ENCODE data around the gene TRPM1.

Gene TRPM1

DNA sequence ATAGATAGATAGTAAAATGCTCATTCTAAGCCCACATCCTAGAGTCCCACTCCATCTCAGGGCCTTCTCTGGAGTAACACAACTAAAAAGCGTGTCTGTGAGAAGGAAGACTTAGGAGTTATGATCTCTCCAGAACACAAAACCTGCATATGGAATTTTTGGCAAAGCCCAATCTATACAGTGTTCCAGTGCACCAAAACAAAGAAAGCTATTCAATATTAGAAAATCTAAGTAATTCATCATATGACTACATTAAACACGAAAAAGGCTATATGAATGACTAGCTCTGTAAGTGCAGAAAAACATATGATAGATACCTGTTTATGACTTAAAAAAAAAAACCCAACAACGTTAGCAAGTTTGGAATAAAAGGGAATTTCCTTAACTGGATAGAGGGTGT, 137.8 kb downstream of the TRPM1 start:
- H3K27me3 ChIP-seq (ENCODE audit: control insufficient read depth in 2 of 2, insufficient read depth in 2 of 2, low read length in 2 of 2), result no peaks in the 10 kb centered on the region
- H3K4me1 ChIP-seq (ENCODE audit: control insufficient read depth in 2 of 2, insufficient read depth in 2 of 2, low read length in 2 of 2), result no peaks in the 10 kb centered on the region
- peaks cover 23 to 47% of the 10 kb centered on the region in 2 donors for H3K36me3 ChIP-seq (ENCODE audit: control insufficient read depth in 2 of 2, insufficient read depth in 2 of 2, low read length in 2 of 2)
- H3K27ac ChIP-seq (ENCODE audit: low read depth in 2 of 2, low read length in 2 of 2), result no peak overlapping the region
- no peaks in the 10 kb centered on the region for H3K9me3 ChIP-seq (ENCODE audit: control insufficient read depth in 2 of 2, low read length in 2 of 2)
- no peak overlapping the region for H3K4me3 ChIP-seq (ENCODE audit: low read length in 2 of 2)
- no peak overlapping the region for H3K9ac ChIP-seq (ENCODE audit: low read depth in 1 of 2, low read length in 2 of 2)

DNA sequence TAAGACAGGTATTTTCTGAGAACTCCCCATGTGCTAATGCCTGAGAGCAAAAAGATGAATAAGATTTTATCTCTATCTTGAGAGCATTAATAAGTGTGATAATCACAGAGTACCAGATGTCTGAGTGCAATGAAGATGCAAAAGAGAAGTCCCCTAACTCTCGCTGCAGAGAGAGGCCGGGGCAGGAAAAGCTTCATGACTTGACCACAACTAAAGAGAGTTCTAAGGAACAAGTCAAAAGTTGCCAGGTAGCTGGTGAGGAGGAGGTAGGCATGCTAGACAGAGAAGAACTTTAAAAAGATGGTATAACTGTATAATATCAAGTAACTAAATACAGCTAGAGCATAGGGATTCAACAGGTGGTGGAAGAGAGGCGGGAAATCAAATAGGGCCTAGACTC, 138.9 kb downstream of the TRPM1 start:
- Histone ChIP-seq H3K36me3 (ENCODE audit: control insufficient read depth in 2 of 2, insufficient read depth in 2 of 2, low read length in 2 of 2) (peaks cover 30 to 56% of the 10 kb centered on the region in 2 donors), H3K4me1 (ENCODE audit: control insufficient read depth in 2 of 2, insufficient read depth in 2 of 2, low read length in 2 of 2) (no peaks in the 10 kb centered on the region), H3K9ac (ENCODE audit: low read depth in 1 of 2, low read length in 2 of 2) (no peak overlapping the region), H3K27me3 (ENCODE audit: control insufficient read depth in 2 of 2, insufficient read depth in 2 of 2, low read length in 2 of 2) (no peaks in the 10 kb centered on the region), H3K4me3 (ENCODE audit: low read length in 2 of 2) (no peak overlapping the region), H3K27ac (ENCODE audit: low read depth in 2 of 2, low read length in 2 of 2) (no peak overlapping the region), H3K9me3 (ENCODE audit: control insufficient read depth in 2 of 2, low read length in 2 of 2) (no peaks in the 10 kb centered on the region)

- Histone ChIP-seq H3K36me3 (ENCODE audit: control insufficient read depth in 2 of 2, insufficient read depth in 2 of 2, low read length in 2 of 2) (peaks cover 32 to 59% of the 10 kb centered on the region in 2 donors), H3K27me3 (ENCODE audit: control insufficient read depth in 2 of 2, insufficient read depth in 2 of 2, low read length in 2 of 2) (no peaks in the 10 kb centered on the region), H3K9ac (ENCODE audit: low read depth in 1 of 2, low read length in 2 of 2) (no peak overlapping the region), H3K27ac (ENCODE audit: low read depth in 2 of 2, low read length in 2 of 2) (no peak overlapping the region), H3K4me3 (ENCODE audit: low read length in 2 of 2) (no peak overlapping the region), H3K4me1 (ENCODE audit: control insufficient read depth in 2 of 2, insufficient read depth in 2 of 2, low read length in 2 of 2) (no peaks in the 10 kb centered on the region), H3K9me3 (ENCODE audit: control insufficient read depth in 2 of 2, low read length in 2 of 2) (no peaks in the 10 kb centered on the region)
Measured at GRCh38 chr15:30962079-30962478, 139.4 kb downstream of the TRPM1 start.

DNA sequence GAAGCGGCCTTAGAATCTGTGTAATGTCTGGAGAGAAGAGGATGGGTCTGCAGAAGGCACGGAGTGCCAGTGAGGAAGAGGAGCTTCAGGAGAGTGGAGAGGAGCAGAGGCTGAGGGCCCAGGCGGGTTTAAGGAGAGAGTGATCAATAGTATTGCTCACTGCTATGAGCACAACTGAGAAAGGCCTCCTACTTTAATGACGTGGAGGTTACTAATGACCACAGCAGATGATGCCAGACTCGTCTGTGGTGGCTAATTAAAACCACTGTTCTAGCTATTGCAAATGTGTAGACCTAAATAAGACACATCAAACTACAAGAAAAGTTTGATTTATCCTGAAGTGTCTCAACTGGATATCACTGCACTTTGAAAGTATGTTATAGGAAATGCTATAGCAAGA, 143.3 kb downstream of the TRPM1 start:
- Histone ChIP-seq H3K4me3 (ENCODE audit: low read length in 2 of 2) (no peak overlapping the region), H3K9ac (ENCODE audit: low read depth in 1 of 2, low read length in 2 of 2) (no peak overlapping the region), H3K27ac (ENCODE audit: low read depth in 2 of 2, low read length in 2 of 2) (no peak overlapping the region), H3K4me1 (ENCODE audit: control insufficient read depth in 2 of 2, insufficient read depth in 2 of 2, low read length in 2 of 2) (no peaks in the 10 kb centered on the region), H3K9me3 (ENCODE audit: control insufficient read depth in 2 of 2, low read length in 2 of 2) (no peaks in the 10 kb centered on the region), H3K36me3 (ENCODE audit: control insufficient read depth in 2 of 2, insufficient read depth in 2 of 2, low read length in 2 of 2) (peaks cover 41 to 76% of the 10 kb centered on the region in 2 donors), H3K27me3 (ENCODE audit: control insufficient read depth in 2 of 2, insufficient read depth in 2 of 2, low read length in 2 of 2) (no peaks in the 10 kb centered on the region)

DNA sequence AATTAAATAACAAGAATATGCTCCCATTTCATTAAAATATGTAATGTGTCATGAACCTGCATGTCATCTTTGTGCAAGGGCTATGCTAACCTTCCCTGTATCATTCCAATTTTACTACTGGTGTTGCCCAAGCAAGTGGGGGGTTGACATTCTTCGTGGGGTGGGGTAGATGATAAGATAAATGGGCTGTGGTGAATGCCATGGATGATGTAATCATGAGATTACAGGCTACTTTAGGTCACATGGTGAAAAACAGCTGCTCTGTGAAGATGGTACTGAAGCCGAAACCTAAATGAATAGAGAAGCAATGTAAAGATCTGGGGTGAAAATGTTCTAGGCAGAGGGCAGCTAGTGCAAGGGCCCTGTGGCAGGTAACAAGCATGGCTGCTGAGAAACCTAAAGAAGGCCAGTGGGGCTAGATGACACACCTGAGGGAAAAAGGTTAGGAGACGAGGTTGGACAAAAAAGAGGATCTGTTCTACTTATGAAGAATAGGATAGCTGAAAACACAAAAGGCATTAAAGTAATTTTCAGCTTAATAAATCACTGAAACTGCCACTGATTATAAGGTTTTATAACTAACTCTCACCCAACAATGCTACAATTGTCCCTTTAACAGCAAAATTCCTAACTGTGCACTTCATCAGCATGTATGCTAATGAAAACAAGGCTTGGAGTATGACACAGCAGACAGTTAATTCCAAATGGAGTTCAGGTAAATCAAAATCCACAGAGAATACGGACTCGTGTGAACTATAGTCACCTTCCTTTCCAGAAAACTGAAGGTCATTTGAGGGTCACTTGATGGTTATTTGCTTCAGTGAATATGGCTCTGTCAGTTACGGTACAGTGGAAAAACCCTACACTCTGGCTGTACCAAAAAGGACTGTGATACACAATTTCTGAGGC, 145.1 kb downstream of the TRPM1 start:
- Histone ChIP-seq H3K9me3 (ENCODE audit: control insufficient read depth in 2 of 2, low read length in 2 of 2) (no peaks in the 10 kb centered on the region), H3K4me3 (ENCODE audit: low read length in 2 of 2) (no peak overlapping the region), H3K9ac (ENCODE audit: low read depth in 1 of 2, low read length in 2 of 2) (no peak overlapping the region), H3K4me1 (ENCODE audit: control insufficient read depth in 2 of 2, insufficient read depth in 2 of 2, low read length in 2 of 2) (no peaks in the 10 kb centered on the region), H3K36me3 (ENCODE audit: control insufficient read depth in 2 of 2, insufficient read depth in 2 of 2, low read length in 2 of 2) (peaks cover 58 to 81% of the 10 kb centered on the region in 2 donors), H3K27ac (ENCODE audit: low read depth in 2 of 2, low read length in 2 of 2) (no peak overlapping the region), H3K27me3 (ENCODE audit: control insufficient read depth in 2 of 2, insufficient read depth in 2 of 2, low read length in 2 of 2) (no peaks in the 10 kb centered on the region)

DNA sequence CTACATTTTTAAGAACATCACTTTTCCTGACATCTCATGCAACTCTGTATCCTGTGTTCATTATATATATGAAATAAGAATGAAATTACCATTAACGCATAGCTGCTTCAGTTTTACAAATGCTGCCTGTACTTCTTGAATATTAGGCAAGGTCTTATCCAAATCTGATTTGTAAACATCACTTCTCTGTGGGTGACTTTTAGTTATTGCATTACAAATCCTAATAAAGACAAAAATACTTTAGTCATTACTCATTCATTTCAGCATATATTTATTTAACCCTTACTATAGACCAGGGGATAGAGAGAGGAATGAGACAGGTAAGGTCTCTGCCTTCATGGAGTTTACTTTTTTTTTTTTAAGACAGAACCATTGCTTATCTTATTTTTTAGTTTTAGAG, 146.9 kb downstream of the TRPM1 start:
- no peak overlapping the region for H3K27ac ChIP-seq (ENCODE audit: low read depth in 2 of 2, low read length in 2 of 2)
- H3K9ac ChIP-seq (ENCODE audit: low read depth in 1 of 2, low read length in 2 of 2), result no peak overlapping the region
- no peaks in the 10 kb centered on the region for H3K27me3 ChIP-seq (ENCODE audit: control insufficient read depth in 2 of 2, insufficient read depth in 2 of 2, low read length in 2 of 2)
- no peak overlapping the region for H3K4me3 ChIP-seq (ENCODE audit: low read length in 2 of 2)
- peaks cover 68 to 87% of the 10 kb centered on the region in 2 donors for H3K36me3 ChIP-seq (ENCODE audit: control insufficient read depth in 2 of 2, insufficient read depth in 2 of 2, low read length in 2 of 2)
- no peaks in the 10 kb centered on the region for H3K9me3 ChIP-seq (ENCODE audit: control insufficient read depth in 2 of 2, low read length in 2 of 2)
- H3K4me1 ChIP-seq (ENCODE audit: control insufficient read depth in 2 of 2, insufficient read depth in 2 of 2, low read length in 2 of 2), result no peaks in the 10 kb centered on the region

GRCh38 chr15:30953731-30954378, 147.7 kb downstream of the TRPM1 start:
- peaks cover 69 to 86% of the 10 kb centered on the region in 2 donors for H3K36me3 ChIP-seq (ENCODE audit: control insufficient read depth in 2 of 2, insufficient read depth in 2 of 2, low read length in 2 of 2)
- no peak overlapping the region for H3K27ac ChIP-seq (ENCODE audit: low read depth in 2 of 2, low read length in 2 of 2)
- no peaks in the 10 kb centered on the region for H3K27me3 ChIP-seq (ENCODE audit: control insufficient read depth in 2 of 2, insufficient read depth in 2 of 2, low read length in 2 of 2)
- H3K9me3 ChIP-seq (ENCODE audit: control insufficient read depth in 2 of 2, low read length in 2 of 2), result no peaks in the 10 kb centered on the region
- H3K4me1 ChIP-seq (ENCODE audit: control insufficient read depth in 2 of 2, insufficient read depth in 2 of 2, low read length in 2 of 2), result no peaks in the 10 kb centered on the region
- H3K9ac ChIP-seq (ENCODE audit: low read depth in 1 of 2, low read length in 2 of 2), result no peak overlapping the region
- H3K4me3 ChIP-seq (ENCODE audit: low read length in 2 of 2), result no peak overlapping the region

DNA sequence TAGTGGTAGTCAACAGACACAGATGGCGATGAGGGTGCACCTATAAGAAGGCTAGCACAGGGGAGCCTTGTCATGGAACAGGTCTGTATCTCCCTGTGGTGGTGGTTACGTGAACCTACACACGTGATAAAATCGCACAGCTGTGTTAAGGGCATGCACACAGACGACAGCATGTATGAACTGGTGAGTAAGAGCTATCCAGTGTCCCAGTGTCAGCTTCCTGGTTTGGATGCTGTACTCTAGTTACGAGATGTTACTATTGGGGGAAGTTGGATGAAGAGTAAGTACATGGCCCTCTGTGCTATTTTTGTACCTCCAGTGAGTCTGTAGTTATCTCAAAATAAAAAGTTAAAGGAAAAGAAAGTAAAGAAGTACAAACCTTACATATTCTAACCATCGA, 148.3 kb downstream of the TRPM1 start:
- H3K36me3 ChIP-seq (ENCODE audit: control insufficient read depth in 2 of 2, insufficient read depth in 2 of 2, low read length in 2 of 2), result peaks cover 70 to 87% of the 10 kb centered on the region in 2 donors
- H3K27ac ChIP-seq (ENCODE audit: low read depth in 2 of 2, low read length in 2 of 2), result no peak overlapping the region
- H3K9me3 ChIP-seq (ENCODE audit: control insufficient read depth in 2 of 2, low read length in 2 of 2), result no peaks in the 10 kb centered on the region
- H3K4me3 ChIP-seq (ENCODE audit: low read length in 2 of 2), result no peak overlapping the region
- no peak overlapping the region for H3K9ac ChIP-seq (ENCODE audit: low read depth in 1 of 2, low read length in 2 of 2)
- no peaks in the 10 kb centered on the region for H3K4me1 ChIP-seq (ENCODE audit: control insufficient read depth in 2 of 2, insufficient read depth in 2 of 2, low read length in 2 of 2)
- no peaks in the 10 kb centered on the region for H3K27me3 ChIP-seq (ENCODE audit: control insufficient read depth in 2 of 2, insufficient read depth in 2 of 2, low read length in 2 of 2)
